GM13977 (cell line): ENCODE data around the gene FNDC3A.

Experiments
- DNase-seq: peaks from one replicate; pipeline ENCODE4 v3.0.0; 2012; ENCODE audit warnings: low spot score
- in situ Hi-C: fragments of 300-500 bp; cut with MboI; formaldehyde crosslinking; loops from one replicate; pipeline ENCODE4 v1.12.0; 2022; ENCODE audit warnings: low sequenced_read_pairs, low pct_unique_long_range_greater_than_20kb, mixed read lengths, inconsistent platforms; ENCODE audit not compliant: unreplicated experiment
- TF ChIP-seq, protein P1 (sequence below): IDR thresholded peaks from 2 replicates; pipeline ENCODE4 v1.5.1; 2012; ENCODE audit warnings: mild to moderate bottlenecking, control low read depth; ENCODE audit not compliant: insufficient read depth; ENCODE audit errors: extremely low read depth, missing control alignments

The FNDC3A gene

GRCh38 chr13:49026851-49027250 is 51.1 kb downstream of the FNDC3A start:
- in situ Hi-C loops: no loop called here
- no peak for DNase-seq
- TF ChIP-seq, protein P1, sequence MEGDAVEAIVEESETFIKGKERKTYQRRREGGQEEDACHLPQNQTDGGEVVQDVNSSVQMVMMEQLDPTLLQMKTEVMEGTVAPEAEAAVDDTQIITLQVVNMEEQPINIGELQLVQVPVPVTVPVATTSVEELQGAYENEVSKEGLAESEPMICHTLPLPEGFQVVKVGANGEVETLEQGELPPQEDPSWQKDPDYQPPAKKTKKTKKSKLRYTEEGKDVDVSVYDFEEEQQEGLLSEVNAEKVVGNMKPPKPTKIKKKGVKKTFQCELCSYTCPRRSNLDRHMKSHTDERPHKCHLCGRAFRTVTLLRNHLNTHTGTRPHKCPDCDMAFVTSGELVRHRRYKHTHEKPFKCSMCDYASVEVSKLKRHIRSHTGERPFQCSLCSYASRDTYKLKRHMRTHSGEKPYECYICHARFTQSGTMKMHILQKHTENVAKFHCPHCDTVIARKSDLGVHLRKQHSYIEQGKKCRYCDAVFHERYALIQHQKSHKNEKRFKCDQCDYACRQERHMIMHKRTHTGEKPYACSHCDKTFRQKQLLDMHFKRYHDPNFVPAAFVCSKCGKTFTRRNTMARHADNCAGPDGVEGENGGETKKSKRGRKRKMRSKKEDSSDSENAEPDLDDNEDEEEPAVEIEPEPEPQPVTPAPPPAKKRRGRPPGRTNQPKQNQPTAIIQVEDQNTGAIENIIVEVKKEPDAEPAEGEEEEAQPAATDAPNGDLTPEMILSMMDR: no peak

DNA sequence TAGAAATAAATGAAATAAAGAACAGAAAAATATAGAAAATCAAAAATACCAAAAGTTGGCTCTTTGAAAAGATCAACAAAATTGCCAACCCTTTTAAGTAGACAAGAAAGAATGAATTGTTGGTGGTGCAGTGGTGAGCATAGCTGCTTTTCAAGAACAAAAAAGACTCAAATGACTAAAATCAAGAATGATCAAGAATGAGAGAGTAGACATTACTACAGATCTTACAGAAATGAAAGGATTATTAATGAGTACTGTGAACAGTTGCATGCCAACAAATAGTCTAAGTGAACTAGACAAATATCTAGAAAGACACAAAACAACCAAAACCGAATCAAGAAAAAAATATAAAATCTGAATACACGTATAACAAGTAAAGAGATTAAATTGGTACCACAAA is 53.9 kb downstream of the FNDC3A start:
- TF ChIP-seq, protein P1: no peak
- DNase-seq: no peak
- in situ Hi-C loops: no loop called here

GRCh38 chr13:49030213-49030612 is 54.5 kb downstream of the FNDC3A start:
- TF ChIP-seq, protein P1: no peak
- in situ Hi-C loops: no loop called here

GRCh38 chr13:49040872-49041271 is 65.2 kb downstream of the FNDC3A start:
- TF ChIP-seq, protein P1: no peak
- no peak for DNase-seq
- in situ Hi-C loops: no loop called here

More at GRCh38 chr13:49030213-49030612, 54.5 kb downstream of the FNDC3A start:
- DNase-seq: no peak

- DNase-seq: no peak
- TF ChIP-seq, protein P1: no peak
- in situ Hi-C loops: no loop called here
Measured at GRCh38 chr13:49042476-49042875, 66.8 kb downstream of the FNDC3A start.

DNA sequence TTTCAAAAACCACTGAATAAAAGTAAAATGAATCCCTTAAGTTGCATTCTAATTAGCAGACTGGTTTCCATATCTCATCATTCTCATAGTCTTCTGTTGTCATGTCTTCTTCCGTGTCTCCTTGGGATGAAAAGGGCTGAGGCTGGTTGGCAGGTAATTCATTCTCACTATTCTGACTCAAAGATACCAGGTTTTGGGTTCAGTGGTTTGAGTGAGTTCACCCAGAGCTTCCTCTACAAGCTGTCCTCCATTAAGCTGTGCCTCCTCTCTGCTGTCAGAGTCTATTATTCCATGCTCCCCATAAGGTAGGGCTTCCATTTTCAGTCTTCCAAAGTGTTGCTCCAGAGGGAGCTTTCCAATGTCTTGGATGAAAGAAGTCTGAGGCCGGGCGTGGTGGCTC is 68.3 kb downstream of the FNDC3A start:
- in situ Hi-C loops: no loop called here
- no peak for DNase-seq
- TF ChIP-seq, protein P1: no peak

DNA sequence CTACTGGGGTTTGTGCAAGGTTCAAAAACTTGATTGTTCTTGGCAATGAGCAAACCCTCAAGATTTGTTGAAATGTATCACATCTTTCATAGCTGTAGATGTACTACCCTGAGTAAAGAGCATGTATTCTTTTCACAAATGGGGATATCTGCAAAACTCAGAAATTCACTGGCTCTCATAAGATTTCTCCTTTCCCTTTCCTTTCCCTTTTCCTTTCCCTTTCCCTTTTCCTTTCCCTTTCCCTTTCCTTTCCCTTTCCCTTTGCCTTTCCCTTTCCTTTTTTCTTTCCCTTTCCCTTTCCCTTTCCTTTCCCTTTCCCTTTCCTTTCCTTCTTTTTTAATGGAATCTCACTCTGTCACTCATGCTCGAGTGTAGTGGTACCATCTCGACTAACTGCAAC is 69.1 kb downstream of the FNDC3A start:
- in situ Hi-C loops: no loop called here
- TF ChIP-seq, protein P1: no peak
- DNase-seq: no peak
